HepG2 (cell line): ENCODE results near the gene NUAK1. TPM values are rescaled to one million over a fixed set of nuclear protein-coding genes. Genes with fewer than 3 reads are reported as not detected.

Experiments used
- CC2D1A ChIP-seq: sonication (generic); formaldehyde crosslinking; IDR thresholded peaks from 2 replicates; pipeline ENCODE4 v1.8.1; 2023; ENCODE audit warnings: mild to moderate bottlenecking, missing genetic modification reagents
- EP300 ChIP-seq, 3 experiments: sonication (generic) in 1 of 3; formaldehyde crosslinking in 1 of 3; IDR thresholded peaks; 2 replicates each; pipeline versions ENCODE4 v1.5.1 to v1.6.1; 2011 to 2020; ENCODE audit warnings: low read depth in 2 of 3, low read length in 2 of 3, borderline replicate concordance in 1 of 3, improper control_type of control experiment in 1 of 3, mild to moderate bottlenecking in 1 of 3, missing genetic modification reagents in 1 of 3, moderate library complexity in 1 of 3
- FOSL2 ChIP-seq: sonication (generic); formaldehyde crosslinking; IDR thresholded peaks from 2 replicates; pipeline ENCODE4 v1.4.0; 2020; ENCODE audit warnings: missing genetic modification reagents
- GTF3A ChIP-seq: sonication (generic); formaldehyde crosslinking; conservative IDR thresholded peaks from 2 replicates; pipeline ENCODE4 v1.4.0; 2020; ENCODE audit warnings: mild to moderate bottlenecking, missing genetic modification reagents
- IRF9 ChIP-seq: sonication (generic); formaldehyde crosslinking; IDR thresholded peaks from 2 replicates; pipeline ENCODE4 v1.8.0; 2022; ENCODE audit warnings: missing genetic modification reagents, mild to moderate bottlenecking, borderline replicate concordance
- MAZ ChIP-seq, 2 experiments: sonication (generic) in 1 of 2; formaldehyde crosslinking in 1 of 2; IDR thresholded peaks; 2 replicates each; pipeline versions ENCODE4 v1.5.0 to v1.6.1; 2012 to 2020; ENCODE audit warnings: low read depth in 2 of 2, mild to moderate bottlenecking in 2 of 2, borderline replicate concordance in 1 of 2, improper control_type of control experiment in 1 of 2, low read length in 1 of 2, missing genetic modification reagents in 1 of 2, moderate library complexity in 1 of 2
- NFE2L1 ChIP-seq: sonication (generic); formaldehyde crosslinking; IDR thresholded peaks from 2 replicates; pipeline ENCODE4 v1.4.0; 2020; ENCODE audit warnings: missing genetic modification reagents, mild to moderate bottlenecking, borderline replicate concordance
- TEAD3 ChIP-seq: optimal IDR thresholded peaks from 2 replicates; pipeline ENCODE3; 2016; ENCODE audit warnings: borderline replicate concordance
- ZMYM3 ChIP-seq: sonication (generic); formaldehyde crosslinking; IDR thresholded peaks from 2 replicates; pipeline ENCODE4 v1.5.1; 2020; ENCODE audit warnings: mild to moderate bottlenecking, missing genetic modification reagents
- ZNF414 ChIP-seq: sonication (generic); formaldehyde crosslinking; IDR thresholded peaks from 2 replicates; pipeline ENCODE4 v1.5.0; 2020; ENCODE audit warnings: missing genetic modification reagents
- ZNF563 ChIP-seq: sonication (generic); formaldehyde crosslinking; IDR thresholded peaks from 2 replicates; pipeline ENCODE4 v1.8.0; 2022; ENCODE audit warnings: mild to moderate bottlenecking, moderate library complexity, missing genetic modification reagents
- polyA plus RNA-seq, 8 experiments: library from polyadenylated mRNA; depleted of rRNA in 3 of 8; stranded (reverse) in 7 of 8; unstranded in 1 of 8; fragments of >200 nt; fragmentation: Illumina TruSeq in 4 of 8; extraction: Trizol in 4 of 8; gene quantifications; 2 replicates each; pipeline versions ENCODE4 v1.2.1 to v1.2.3, GENCODE V29; 2011 to 2016; ENCODE audit warnings: low read depth in 4 of 8, missing spikeins in 1 of 8, mixed read lengths in 1 of 8; ENCODE audit not compliant: insufficient read depth in 1 of 8
- total RNA-seq, 5 experiments: library from RNA; depleted of rRNA; stranded (reverse); fragments of >200 nt; fragmentation: Illumina TruSeq; extraction: Trizol; gene quantifications; 2 replicates each; pipeline ENCODE4 v1.2.3, GENCODE V29; 2016; ENCODE audit warnings: low read depth in 1 of 5
- TF ChIP-seq, protein P1 (sequence below): sonication (generic); formaldehyde crosslinking; IDR thresholded peaks from 2 replicates; pipeline ENCODE4 v1.4.0; 2020; ENCODE audit warnings: missing genetic modification reagents
- TF ChIP-seq, protein P2 (sequence below): sonication (generic); formaldehyde crosslinking; IDR thresholded peaks from 2 replicates; pipeline ENCODE4 v1.4.0; 2020; ENCODE audit warnings: missing genetic modification reagents, borderline replicate concordance

NUAK1 gene
- total and polyA plus RNA-seq, 2 of the 13 experiments (the other 11 are each of a cell fraction or from before 2014, with no cell fraction given): 1.7 to 1.9 TPM

GRCh38 chr12:106139422-106140171 lies 843 bp upstream of the NUAK1 start (continued):
- no peak for TF ChIP-seq ZNF414 (CRISPR knock-in tag)
- no peak for TF ChIP-seq GTF3A (CRISPR knock-in tag)
- TF ChIP-seq MAZ (IDR thresholded peaks at IDR 0.05; ENCODE audit: borderline replicate concordance, low read depth, low read length): 0 out of 2 replicates have a peak, but pooled peaks have one; percentile 9
- no peak for TF ChIP-seq MAZ (CRISPR knock-in tag; IDR thresholded peaks at IDR 0.05; ENCODE audit: low read depth)
- TF ChIP-seq, protein P1, sequence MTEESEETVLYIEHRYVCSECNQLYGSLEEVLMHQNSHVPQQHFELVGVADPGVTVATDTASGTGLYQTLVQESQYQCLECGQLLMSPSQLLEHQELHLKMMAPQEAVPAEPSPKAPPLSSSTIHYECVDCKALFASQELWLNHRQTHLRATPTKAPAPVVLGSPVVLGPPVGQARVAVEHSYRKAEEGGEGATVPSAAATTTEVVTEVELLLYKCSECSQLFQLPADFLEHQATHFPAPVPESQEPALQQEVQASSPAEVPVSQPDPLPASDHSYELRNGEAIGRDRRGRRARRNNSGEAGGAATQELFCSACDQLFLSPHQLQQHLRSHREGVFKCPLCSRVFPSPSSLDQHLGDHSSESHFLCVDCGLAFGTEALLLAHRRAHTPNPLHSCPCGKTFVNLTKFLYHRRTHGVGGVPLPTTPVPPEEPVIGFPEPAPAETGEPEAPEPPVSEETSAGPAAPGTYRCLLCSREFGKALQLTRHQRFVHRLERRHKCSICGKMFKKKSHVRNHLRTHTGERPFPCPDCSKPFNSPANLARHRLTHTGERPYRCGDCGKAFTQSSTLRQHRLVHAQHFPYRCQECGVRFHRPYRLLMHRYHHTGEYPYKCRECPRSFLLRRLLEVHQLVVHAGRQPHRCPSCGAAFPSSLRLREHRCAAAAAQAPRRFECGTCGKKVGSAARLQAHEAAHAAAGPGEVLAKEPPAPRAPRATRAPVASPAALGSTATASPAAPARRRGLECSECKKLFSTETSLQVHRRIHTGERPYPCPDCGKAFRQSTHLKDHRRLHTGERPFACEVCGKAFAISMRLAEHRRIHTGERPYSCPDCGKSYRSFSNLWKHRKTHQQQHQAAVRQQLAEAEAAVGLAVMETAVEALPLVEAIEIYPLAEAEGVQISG: peak; percentile 21; the same call in 1 of the 2 replicates
- no peak for TF ChIP-seq ZMYM3 (CRISPR knock-in tag)
- TF ChIP-seq IRF9: no peak; the same call in 1 of the 2 replicates
- TF ChIP-seq EP300 (IDR thresholded peaks at IDR 0.05; ENCODE audit: low read depth in 2 of 2, low read length in 2 of 2): no peak
- peak; percentile 24; the same call in 1 of the 2 replicates for TF ChIP-seq EP300 (CRISPR knock-in tag; IDR thresholded peaks at IDR 0.05; ENCODE audit: borderline replicate concordance)
- no peak for TF ChIP-seq NFE2L1 (CRISPR knock-in tag)
- no peak for TF ChIP-seq ZNF563
- TF ChIP-seq FOSL2: peak; percentile 91
- no peak for TF ChIP-seq TEAD3
- no peak for TF ChIP-seq CC2D1A (CRISPR knock-in tag)
- TF ChIP-seq, protein P2, sequence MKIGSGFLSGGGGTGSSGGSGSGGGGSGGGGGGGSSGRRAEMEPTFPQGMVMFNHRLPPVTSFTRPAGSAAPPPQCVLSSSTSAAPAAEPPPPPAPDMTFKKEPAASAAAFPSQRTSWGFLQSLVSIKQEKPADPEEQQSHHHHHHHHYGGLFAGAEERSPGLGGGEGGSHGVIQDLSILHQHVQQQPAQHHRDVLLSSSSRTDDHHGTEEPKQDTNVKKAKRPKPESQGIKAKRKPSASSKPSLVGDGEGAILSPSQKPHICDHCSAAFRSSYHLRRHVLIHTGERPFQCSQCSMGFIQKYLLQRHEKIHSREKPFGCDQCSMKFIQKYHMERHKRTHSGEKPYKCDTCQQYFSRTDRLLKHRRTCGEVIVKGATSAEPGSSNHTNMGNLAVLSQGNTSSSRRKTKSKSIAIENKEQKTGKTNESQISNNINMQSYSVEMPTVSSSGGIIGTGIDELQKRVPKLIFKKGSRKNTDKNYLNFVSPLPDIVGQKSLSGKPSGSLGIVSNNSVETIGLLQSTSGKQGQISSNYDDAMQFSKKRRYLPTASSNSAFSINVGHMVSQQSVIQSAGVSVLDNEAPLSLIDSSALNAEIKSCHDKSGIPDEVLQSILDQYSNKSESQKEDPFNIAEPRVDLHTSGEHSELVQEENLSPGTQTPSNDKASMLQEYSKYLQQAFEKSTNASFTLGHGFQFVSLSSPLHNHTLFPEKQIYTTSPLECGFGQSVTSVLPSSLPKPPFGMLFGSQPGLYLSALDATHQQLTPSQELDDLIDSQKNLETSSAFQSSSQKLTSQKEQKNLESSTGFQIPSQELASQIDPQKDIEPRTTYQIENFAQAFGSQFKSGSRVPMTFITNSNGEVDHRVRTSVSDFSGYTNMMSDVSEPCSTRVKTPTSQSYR (CRISPR knock-in tag): peak; percentile 77
